Neural cell (in vitro differentiated cells): ENCODE data around the gene BICC1. TPM values are rescaled to one million over a fixed set of nuclear protein-coding genes. Genes with fewer than 3 reads are reported as not detected.

Source experiments
- H2AFZ ChIP-seq: fragments of 200-600, 300-800 bp; sonication (generic), shearing (Covaris generic); 2 replicates; pipeline ENCODE4 v1.6.0; 2014; ENCODE audit warnings: low read depth, mild to moderate bottlenecking, antibody characterized with exemption, low read length, moderate library complexity
- H3F3A ChIP-seq: fragments of 200-600 bp; shearing (Covaris generic); 2 replicates; pipeline ENCODE4 v1.6.1; 2016; ENCODE audit warnings: mild to moderate bottlenecking, moderate library complexity, mixed read lengths, antibody characterized with exemption, low read length; ENCODE audit not compliant: insufficient read depth, poor library complexity, severe bottlenecking
- H3K27ac ChIP-seq: fragments of 200-600, 300-800 bp; sonication (generic), shearing (Covaris generic); 2 replicates; pipeline ENCODE4 v1.5.1; 2014; ENCODE audit warnings: mild to moderate bottlenecking, low read length, moderate library complexity
- H3K27me3 ChIP-seq: fragments of 300-800, 200-600 bp; sonication (generic), shearing (Covaris generic); 2 replicates; pipeline ENCODE4 v1.6.0; 2014; ENCODE audit warnings: mild to moderate bottlenecking, low read depth, low read length, moderate library complexity; ENCODE audit not compliant: insufficient read depth
- H3K36me3 ChIP-seq: fragments of 300-800, 200-600 bp; sonication (generic), shearing (Covaris generic); 2 replicates; pipeline ENCODE4 v1.5.1; 2014; ENCODE audit warnings: mild to moderate bottlenecking, antibody characterized with exemption, low read length, moderate library complexity; ENCODE audit not compliant: insufficient read depth
- H3K4me2 ChIP-seq: fragments of 300-800, 200-600 bp; sonication (generic), shearing (Covaris generic); 2 replicates; pipeline ENCODE4 v1.6.0; 2014; ENCODE audit warnings: mild to moderate bottlenecking, low read length
- H3K4me3 ChIP-seq: fragments of 300-800, 200-600 bp; sonication (generic), shearing (Covaris generic); 2 replicates; pipeline ENCODE4 v1.5.1; 2014; ENCODE audit warnings: mild to moderate bottlenecking, low read length, moderate library complexity
- H3K79me2 ChIP-seq: fragments of 200-600 bp; shearing (Covaris generic); replicated peaks from 2 replicates; pipeline ENCODE4 v1.6.0; 2014; ENCODE audit warnings: mild to moderate bottlenecking, low read length, moderate library complexity; ENCODE audit not compliant: insufficient read depth
- H3K9ac ChIP-seq: fragments of 300-800, 200-600 bp; sonication (generic), shearing (Covaris generic); 2 replicates; pipeline ENCODE4 v1.6.1; 2016; ENCODE audit warnings: mild to moderate bottlenecking, low read length, mixed read lengths
- H3K9me2 ChIP-seq: fragments of 200-600 bp; shearing (Covaris generic); 2 replicates; pipeline ENCODE4 v1.6.1; 2016; ENCODE audit warnings: mild to moderate bottlenecking, low read length, mixed read lengths; ENCODE audit not compliant: insufficient read depth
- H3K9me3 ChIP-seq: fragments of 200-600, 300-800 bp; sonication (generic), shearing (Covaris generic); 2 replicates; pipeline ENCODE4 v1.6.1; 2016; ENCODE audit warnings: mild to moderate bottlenecking, mixed run types, low read length, moderate library complexity, mixed read lengths
- H4K20me1 ChIP-seq: fragments of 200-600 bp; shearing (Covaris generic); 2 replicates; pipeline ENCODE4 v1.6.1; 2016; ENCODE audit warnings: mild to moderate bottlenecking, mixed run types; ENCODE audit not compliant: insufficient read depth
- CTCF ChIP-seq: fragments of 450-650 bp; IDR thresholded peaks from 2 replicates; pipeline ENCODE4 v1.5.1; 2014; ENCODE audit warnings: antibody characterized with exemption, mild to moderate bottlenecking, moderate library complexity; ENCODE audit not compliant: poor library complexity, severe bottlenecking
- EP300 ChIP-seq: fragments of 450-650 bp; conservative IDR thresholded peaks from 2 replicates; pipeline ENCODE4 v1.6.1; 2014; ENCODE audit warnings: antibody characterized with exemption, mild to moderate bottlenecking, moderate library complexity; ENCODE audit not compliant: poor library complexity, severe bottlenecking
- EZH2 ChIP-seq: fragments of 200-600, 300-800 bp; shearing (Covaris generic), sonication (generic); IDR thresholded peaks from 2 replicates; pipeline ENCODE4 v1.6.1; 2014; ENCODE audit warnings: antibody characterized with exemption, low read length, borderline replicate concordance, mild to moderate bottlenecking; ENCODE audit not compliant: insufficient read depth, poor library complexity, severe bottlenecking
- MXI1 ChIP-seq: fragments of 450-650 bp; conservative IDR thresholded peaks from 2 replicates; pipeline ENCODE4 v1.6.1; 2014; ENCODE audit warnings: antibody characterized with exemption, mild to moderate bottlenecking; ENCODE audit not compliant: poor library complexity, severe bottlenecking
- POLR2AphosphoS5 ChIP-seq: IDR thresholded peaks from 2 replicates; pipeline ENCODE4 v1.6.1; 2012
- RAD21 ChIP-seq: fragments of 450-650 bp; conservative IDR thresholded peaks from 2 replicates; pipeline ENCODE4 v1.6.1; 2014; ENCODE audit warnings: antibody characterized with exemption, mild to moderate bottlenecking, moderate library complexity
- REST ChIP-seq: IDR thresholded peaks from 2 replicates; pipeline ENCODE4 v1.6.1; 2012; ENCODE audit warnings: borderline replicate concordance
- SMC3 ChIP-seq: fragments of 450-650 bp; conservative IDR thresholded peaks from 2 replicates; pipeline ENCODE4 v1.6.1; 2014; ENCODE audit warnings: antibody characterized with exemption, mild to moderate bottlenecking, moderate library complexity; ENCODE audit not compliant: poor library complexity
- TAF1 ChIP-seq: IDR thresholded peaks from 2 replicates; pipeline ENCODE4 v1.6.1; 2012; ENCODE audit warnings: low read depth
- polyA plus RNA-seq: library from polyadenylated mRNA; depleted of rRNA; stranded (reverse); fragments of >200 nt; gene quantifications from 2 replicates; pipeline ENCODE4 v1.2.3, GENCODE V29; 2014

BICC1 gene
- polyA plus RNA-seq, 1 donor from 2014 or later, result 7.6 TPM

GRCh38 chr10:58631715-58632114 is 119.0 kb downstream of the BICC1 start:
- Histone ChIP-seq H3K36me3 (no peaks in the 10 kb centered on the region), H3F3A (no peaks in the 10 kb centered on the region), H3K9me2 (no peaks in the 10 kb centered on the region), H3K4me3 (no peak overlapping the region), H3K4me2 (no peak overlapping the region), H3K79me2 (no peaks in the 10 kb centered on the region), H4K20me1 (no peaks in the 10 kb centered on the region), H2AFZ (no peak overlapping the region), H3K27ac (no peak overlapping the region), H3K9me3 (no peaks in the 10 kb centered on the region), H3K9ac (no peak overlapping the region), H3K27me3 (no peaks in the 10 kb centered on the region)
- no peak for TF ChIP-seq RAD21
- no peak for TF ChIP-seq SMC3
- no peak for TF ChIP-seq EP300
- no peak for TF ChIP-seq CTCF
- TF ChIP-seq EZH2, result no peak
- no peak for TF ChIP-seq POLR2AphosphoS5
- TF ChIP-seq MXI1, result no peak
- no peak for TF ChIP-seq TAF1
- no peak for TF ChIP-seq REST

- Histone ChIP-seq H3K4me2 (no peak overlapping the region), H3K27ac (no peak overlapping the region), H3K36me3 (no peaks in the 10 kb centered on the region), H3K79me2 (no peaks in the 10 kb centered on the region), H3K9ac (no peak overlapping the region), H3K4me3 (no peak overlapping the region), H2AFZ (no peak overlapping the region), H3K9me3 (no peaks in the 10 kb centered on the region), H3F3A (no peaks in the 10 kb centered on the region), H3K27me3 (no peaks in the 10 kb centered on the region), H4K20me1 (no peaks in the 10 kb centered on the region), H3K9me2 (no peaks in the 10 kb centered on the region)
- TF ChIP-seq EZH2, result no peak
- no peak for TF ChIP-seq REST
- TF ChIP-seq MXI1, result no peak
- no peak for TF ChIP-seq CTCF
- TF ChIP-seq SMC3, result no peak
These were observed 119.5 kb downstream of the BICC1 start for GRCh38 chr10:58632216-58632615.
